Measurements from ENCODE around the gene AMDHD2.
A peak's percentile ranks its signal among the peaks of the same experiment; 100 is the strongest.

Gene AMDHD2

GRCh38 chr16:2500430-2500917 lies 19.7 kb upstream of the AMDHD2 start:
- no peak for DNase-seq

DNA sequence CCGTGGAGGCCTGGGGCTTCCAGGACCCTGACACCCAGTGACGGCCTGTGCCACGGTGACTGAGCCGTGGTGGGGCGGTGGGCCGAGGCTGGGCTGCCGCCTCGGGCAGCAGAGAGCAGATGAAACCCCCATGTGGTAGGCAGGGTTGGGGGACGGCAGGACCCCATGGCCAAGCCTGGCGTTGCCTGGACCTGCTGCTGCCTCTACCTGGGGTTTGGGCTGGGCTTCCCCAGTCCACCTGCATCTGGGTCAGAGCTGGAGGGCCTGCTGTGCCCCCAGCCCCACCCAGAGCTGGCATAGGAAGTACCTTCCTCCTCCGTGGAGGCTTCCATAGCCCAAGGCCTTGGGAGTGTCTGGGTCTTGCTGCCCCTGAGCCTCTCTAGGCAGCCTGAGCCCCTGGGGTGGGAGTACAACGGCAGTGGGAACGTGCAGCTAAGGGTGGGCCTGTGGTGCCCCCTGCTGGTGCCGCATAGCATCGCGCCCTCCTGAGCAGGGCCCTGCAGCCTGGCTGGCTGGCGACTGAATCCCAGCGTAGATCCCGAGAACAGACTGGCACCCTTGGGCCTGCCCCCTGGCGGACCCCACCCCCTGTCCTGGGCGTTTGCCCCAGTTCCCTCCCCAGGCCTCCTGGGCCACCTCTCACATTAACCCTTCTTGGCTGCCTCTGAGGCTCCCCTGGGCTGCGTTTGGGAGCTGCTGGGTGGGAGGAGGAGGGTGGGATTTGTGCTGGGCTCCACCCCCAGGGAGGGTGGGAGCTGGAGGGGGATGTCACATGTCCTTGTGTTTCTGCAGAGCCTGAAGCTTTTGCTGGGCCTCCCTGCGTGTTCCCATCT lies 19.0 kb upstream of the AMDHD2 start:
- peak; percentile 38 to 82 (median 73) for DNase-seq

DNA sequence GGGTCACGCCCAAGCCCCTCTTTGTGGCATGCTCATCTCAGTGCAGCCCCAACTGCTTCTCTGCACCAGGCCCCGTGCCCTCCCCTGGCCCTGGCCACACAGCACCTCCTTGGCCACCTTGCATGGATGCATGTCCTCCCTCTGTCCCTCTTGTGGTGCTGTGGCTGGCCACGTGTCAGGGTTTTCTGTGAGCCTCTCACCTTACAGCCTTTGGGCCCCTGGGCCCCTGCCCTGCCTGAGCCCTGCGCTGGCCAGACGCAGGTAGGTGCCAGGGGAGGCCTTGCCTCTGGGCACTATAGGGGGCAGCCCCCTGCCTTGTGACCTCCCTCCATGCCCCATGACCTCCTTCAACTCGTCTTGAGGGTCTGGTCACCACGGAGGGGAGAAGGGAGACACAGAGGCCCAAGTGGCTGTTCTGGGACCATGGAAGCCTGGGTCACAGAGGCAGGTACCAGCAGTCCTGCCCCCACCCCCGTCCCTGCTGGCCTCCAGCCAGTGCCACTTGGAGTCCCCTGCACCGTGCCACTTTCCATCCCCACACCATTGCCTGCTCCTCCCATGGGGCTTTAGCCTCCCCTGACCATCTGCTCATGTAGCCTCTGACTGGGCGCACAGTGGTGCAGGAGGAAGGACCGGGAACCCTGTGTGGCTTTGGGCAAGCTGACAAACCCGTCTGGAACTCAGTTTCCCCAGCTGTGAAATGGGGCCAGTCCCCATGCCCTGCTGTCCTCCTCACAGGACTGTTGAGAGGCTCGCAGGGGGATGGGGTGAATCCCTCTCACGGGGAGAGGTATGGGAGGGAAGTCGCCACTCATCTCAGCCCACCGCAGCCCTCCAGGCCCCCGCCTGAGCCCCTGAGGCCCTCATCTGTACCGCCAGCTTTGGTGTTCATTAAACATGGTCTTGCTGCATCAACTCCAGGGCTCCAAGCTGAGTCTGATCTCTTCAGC lies 17.9 kb upstream of the AMDHD2 start:
- DNase-seq = no peak

DNA sequence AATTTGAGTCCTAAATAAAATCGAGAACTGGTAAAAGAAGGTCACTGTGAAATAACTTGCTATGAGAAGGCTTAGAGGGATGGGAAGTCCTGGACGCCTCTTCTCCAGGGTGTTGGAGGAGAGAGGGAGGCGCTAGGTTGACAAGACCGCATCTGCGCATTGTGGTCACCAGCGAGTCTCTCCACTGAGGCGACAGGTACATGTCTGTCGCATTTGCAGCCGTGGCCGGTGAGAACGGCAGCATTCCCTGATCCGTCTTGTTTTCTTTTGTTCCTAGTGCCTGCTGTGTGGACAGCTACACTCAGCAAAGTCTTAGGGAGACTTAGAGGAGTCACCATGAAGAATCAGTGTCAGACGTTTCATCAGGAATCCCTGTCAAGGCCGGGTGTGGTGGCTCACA lies 14.5 kb upstream of the AMDHD2 start:
- DNase-seq = no peak

DNA sequence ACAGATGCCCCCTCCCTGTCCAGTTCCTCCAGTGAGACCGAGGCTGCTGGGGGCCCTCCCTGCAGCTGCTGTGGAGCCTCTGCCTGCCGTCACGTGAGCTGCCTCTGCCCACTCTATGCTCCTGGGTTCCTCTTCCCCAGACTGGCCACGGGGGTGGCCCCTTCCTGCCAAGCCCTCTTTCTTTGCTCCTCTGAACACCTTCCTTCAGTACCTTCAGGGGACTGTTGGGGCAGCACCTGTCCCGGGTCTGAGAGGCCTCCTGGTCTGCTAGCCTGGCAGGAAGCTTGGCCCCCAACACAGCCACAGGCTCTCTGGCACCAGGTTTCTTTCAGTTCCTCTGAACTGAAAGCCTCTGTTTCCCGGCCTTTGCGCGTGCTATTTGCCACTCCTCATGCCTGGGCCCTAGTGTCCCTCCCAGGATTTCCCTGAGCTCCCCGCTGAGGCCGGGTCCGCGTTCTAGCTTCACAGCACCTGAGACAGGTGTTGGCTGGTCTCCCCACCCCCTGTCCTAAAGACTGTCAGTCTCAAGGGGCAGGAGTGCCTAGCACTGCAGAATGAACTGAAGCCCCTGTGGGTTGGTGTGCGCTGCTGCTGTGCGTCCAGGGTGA lies 13.0 kb upstream of the AMDHD2 start:
- no peak for DNase-seq

- DNase-seq = no peak
These were observed 12.5 kb upstream of the AMDHD2 start for GRCh38 chr16:2507665-2508064.

DNA sequence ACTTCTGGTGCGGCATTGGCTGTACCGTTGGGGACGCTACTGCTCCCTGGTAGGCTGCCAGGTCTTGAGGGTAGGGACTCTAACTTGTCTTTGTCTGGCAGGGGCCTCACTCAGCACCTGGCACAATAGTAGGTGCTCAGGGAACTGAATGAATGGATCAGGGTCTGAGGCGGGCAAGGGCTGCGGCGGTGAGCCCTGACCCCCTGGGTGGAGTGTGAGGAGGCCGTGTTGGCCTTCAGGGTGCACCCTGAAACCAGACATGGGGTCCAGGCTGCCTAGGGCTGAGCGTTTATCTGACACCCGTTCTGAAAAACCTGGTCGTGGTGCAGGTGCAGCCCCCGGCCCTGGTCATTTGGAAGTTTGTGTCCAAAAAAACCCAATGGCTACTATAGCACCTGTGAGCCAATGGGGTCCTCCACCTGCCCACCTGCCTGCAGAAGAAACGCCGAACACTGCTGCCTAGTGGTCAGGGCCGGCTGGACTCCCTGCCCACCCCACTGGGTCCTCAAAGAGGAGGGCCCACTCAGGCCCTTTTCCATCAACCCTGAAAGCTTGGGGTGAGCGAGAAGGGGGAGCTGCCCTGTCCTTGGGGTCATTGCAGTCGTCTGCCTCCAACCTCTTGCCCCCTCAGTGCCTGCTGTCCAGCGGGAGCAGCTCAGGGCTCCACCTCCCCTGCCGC lies 11.3 kb upstream of the AMDHD2 start:
- DNase-seq = no peak

DNA sequence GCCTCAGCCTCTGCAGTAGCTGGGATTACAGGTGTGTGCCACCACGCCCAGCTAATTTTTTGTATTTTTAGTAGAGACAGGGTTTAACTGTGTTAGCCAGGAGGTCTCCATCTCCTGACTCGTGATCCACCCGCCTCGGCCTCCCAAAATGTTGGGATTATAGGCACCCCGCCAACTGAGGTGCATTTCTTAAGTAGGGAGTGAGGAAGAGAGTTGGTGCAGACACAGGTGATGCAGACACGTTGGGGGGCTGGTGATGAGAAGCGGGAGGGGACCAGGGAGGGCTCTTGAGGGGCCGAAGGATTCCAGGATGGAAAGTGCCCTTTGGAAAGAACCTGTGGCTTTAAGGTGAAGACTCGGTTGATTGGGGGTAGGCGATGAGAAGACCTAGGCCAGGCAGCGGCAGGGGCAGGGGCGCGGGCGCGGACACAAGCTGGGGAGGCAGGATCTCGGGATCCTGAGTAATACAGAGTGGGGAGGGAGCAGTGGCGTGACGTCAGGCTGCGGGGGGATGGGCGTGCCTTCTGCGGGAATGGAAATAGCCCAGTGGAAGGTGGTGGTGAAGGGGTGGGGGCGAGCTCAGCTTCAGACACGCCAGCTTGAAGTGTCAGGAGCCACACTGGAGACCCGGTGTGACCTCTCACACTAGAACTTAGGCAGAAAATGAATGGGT lies 8.9 kb upstream of the AMDHD2 start:
- DNase-seq = no peak

GRCh38 chr16:2511996-2512734 lies 8.0 kb upstream of the AMDHD2 start:
- no peak for DNase-seq

- DNase-seq = peak in 4 of 6 experiments; percentile 30 to 56 (median 50)
These were observed 7.3 kb upstream of the AMDHD2 start for GRCh38 chr16:2512735-2513404.

GRCh38 chr16:2513405-2514332 lies 6.5 kb upstream of the AMDHD2 start, which contains the start of gene ATP6V0C:
ATP6V0C (plus strand) TSS chr16:2513952; CDS start chr16:2514104, 152 bp downstream.
- peak; percentile 85 to 99 (median 92) for DNase-seq

DNA sequence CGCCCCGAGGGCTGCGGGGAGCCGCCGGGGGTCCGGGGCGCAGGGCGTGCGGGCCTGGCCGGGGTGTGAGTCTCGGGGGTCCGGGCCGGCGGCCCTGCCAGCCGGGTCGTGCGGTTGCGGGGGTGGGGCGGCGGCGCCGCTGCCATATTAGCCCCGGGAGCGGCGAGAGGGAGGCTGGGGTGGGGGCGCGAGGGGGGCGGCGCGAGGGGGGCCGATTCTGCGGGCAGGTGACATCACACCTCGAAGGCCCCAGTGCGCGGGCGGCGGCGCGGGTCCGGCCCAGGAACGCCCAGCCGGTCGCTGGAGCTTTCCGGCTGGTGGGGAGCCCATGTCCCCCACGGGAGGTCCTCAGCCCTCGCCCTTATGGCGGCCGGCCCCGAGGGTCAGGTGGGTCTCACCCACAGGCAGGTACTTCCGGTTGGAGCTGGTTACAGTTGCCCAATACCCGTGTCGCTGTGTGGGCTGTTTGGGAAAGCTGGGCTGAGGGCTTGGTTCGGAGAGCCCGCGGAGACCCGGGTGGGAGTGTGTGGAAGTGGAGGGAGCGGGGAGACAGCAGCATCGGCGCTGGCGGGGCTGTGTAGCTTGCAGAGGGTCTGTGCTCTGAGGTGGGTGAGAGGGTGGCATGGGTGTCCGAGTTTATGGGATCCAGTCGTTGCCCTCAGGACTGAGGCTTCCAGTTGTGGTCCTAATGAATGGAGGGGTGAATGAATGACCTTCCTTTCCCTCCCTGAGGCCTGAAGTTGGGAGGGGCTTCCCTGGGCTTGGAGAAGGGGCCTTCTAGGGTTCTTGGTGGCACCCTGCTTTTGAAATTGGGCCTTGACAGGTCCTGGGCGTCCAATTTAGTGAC lies 5.6 kb upstream of the AMDHD2 start:
- DNase-seq = peak in 5 of 6 experiments; percentile 37 to 67 (median 56)

DNA sequence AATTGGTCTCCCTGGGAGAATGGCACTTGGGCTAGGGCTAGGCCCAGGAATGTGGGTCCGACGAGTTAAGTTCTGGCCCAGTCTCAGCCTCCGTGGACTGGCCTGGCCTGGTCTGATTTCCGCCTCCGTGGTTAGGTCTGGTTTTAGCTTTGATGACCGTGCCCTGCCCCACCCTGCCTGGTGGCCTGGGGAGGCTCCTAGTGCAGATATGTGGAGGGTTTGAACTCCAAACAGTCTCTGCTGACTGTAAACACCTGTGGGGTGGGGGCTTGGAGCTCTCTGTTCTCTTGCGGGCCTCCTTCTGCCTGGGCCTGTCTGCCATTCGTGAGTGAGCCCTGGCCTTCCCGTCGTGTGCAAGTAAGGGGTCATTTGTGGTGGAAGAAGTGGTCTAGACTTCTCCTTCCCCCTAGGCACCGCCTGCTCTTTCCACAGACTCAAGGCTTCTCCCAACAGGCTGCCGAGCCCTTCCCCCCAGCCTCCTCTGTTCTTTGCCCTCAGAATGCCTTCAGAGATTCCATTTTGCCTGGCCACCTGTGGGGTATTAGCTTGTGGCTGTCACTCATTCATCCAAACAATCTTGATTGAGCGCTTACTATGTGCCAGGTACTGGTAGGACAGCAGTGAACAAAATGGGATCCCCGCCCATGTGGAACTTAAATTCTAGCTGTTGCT lies 4.9 kb upstream of the AMDHD2 start:
- peak in 1 of 6 experiments; percentile 19 for DNase-seq

DNA sequence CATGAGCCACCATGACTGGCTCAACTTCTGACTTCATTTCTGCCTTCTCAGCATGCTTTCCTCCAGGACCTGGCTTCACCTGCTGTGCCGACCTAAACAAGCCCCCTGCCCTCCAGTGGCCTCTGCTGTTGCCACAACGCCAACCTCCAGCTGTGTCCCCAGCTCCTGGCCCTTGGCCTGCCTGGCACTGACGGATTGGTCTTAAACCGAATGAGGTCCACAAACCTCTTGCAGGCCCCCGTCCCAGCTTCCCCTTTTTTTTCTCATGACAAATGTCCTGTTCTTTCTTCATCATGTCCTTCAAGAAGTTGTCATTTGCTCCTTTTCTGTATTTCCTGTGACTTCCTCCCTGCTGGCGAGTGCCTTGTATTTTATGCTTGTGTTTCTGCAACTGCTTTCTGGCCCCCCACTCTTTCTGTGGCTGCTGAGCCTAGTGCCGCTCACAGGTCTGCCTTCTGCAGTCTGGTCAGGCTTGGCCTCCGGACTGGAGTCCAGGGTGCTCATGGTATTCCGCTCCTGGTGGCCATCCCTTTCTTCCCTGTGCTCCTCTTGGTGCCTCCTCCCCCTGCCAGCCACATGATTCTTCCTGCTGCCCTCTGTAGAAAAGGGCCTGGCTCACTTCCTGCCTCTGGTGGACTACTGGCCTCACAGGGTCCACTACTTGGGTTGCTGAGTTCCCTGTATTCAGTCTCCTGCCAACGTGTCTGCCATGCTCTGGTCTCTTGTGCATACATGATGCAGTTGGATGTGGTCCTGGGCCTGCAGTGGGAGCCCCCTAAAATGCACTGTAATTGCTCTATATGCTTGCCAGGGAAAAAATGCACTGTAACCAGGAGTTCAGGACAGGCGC lies 3.6 kb upstream of the AMDHD2 start:
- DNase-seq = no peak

DNA sequence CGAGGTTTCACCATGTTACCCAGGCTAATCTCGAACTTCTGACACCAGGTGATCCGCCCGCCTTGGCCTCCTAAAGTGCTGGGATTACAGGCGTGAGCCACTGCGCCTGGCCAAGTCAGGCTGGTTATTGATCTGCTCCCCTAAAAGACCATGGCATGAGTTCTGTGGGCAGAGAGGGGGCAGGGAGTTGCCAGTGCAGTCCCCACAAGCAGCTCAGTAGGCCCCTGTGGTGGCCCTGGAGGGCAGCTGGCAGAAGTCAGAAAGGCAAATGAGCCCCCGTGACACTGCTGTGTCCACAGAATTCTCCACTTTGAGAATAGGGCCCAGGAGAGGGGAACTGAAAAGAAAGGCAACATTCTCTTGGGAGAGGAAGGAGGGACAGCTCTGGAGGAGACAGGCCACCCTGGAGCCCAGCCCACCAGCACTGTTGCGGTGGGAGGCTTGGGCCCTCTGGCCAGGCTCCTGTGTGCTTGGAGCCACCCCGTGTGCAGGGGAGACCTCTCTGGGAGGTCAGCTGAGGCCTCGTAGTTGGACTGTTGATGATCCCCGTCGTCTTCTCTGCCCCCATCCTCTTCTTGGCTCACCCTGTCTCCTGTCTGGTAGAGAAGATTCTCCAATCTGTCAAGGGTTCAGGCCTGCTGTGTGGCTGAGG lies 2.1 kb upstream of the AMDHD2 start:
- DNase-seq = peak in 1 of 6 experiments; percentile 9
